Bronchial epithelial cell (primary cell): ENCODE measurements around the gene PPTC7. TPM values are rescaled to one million over a fixed set of nuclear protein-coding genes. Genes with fewer than 3 reads are reported as not detected.
"Not testable (repeated sequence)": the region's sequence is repeated elsewhere in the genome, so short reads cannot be mapped to it uniquely, and the experiment has no call there.

ENCODE experiments used
- DNase-seq: peaks from one replicate; pipeline ENCODE4 v3.0.0-alpha.2; 2010; ENCODE audit warnings: low read depth
- FAIRE-seq: peaks from 2 replicates; lab custom pipeline; 2011; peaks lifted over from hg19 to GRCh38; lab: Jason Lieb, UNC
- H3K27me3 ChIP-seq: 2 replicates; pipeline ENCODE4 v1.5.1; 2011; ENCODE audit warnings: low read length; ENCODE audit not compliant: control insufficient read depth, insufficient read depth
- H3K36me3 ChIP-seq: 2 replicates; pipeline ENCODE4 v1.5.1; 2011; ENCODE audit warnings: low read length; ENCODE audit not compliant: control insufficient read depth, insufficient read depth
- H3K4me3 ChIP-seq: 2 replicates; pipeline ENCODE4 v1.5.1; 2011; ENCODE audit warnings: mild to moderate bottlenecking, low read depth, low read length, control low read depth
- CTCF ChIP-seq: IDR thresholded peaks from 2 replicates; pipeline ENCODE4 v1.5.1; 2011; ENCODE audit warnings: mild to moderate bottlenecking, moderate library complexity, low read length, control low read depth, inconsistent platforms; ENCODE audit not compliant: insufficient read depth, severe bottlenecking
- total RNA-seq: library from RNA; depleted of rRNA; stranded (reverse); fragments of >200 nt; gene quantifications from 2 replicates; pipeline ENCODE4 v1.2.1, GENCODE V29; 2014

Gene PPTC7
- total RNA-seq, 1 donor from 2014 or later: 10.8 TPM

- Histone ChIP-seq H3K4me3 (no peak overlapping the region), H3K36me3 (no peaks in the 10 kb centered on the region), H3K27me3 (no peaks in the 10 kb centered on the region)
- TF ChIP-seq CTCF: no peak
- DNase-seq: no peak
- FAIRE-seq: no peak
Observed at GRCh38 chr12:110564471-110564991, 18.6 kb downstream of the PPTC7 start.

- DNase-seq (peak; percentile 25), FAIRE-seq (no peak)
- H3K27me3 ChIP-seq: no peaks in the 10 kb centered on the region
- H3K36me3 ChIP-seq: no peaks in the 10 kb centered on the region
- TF ChIP-seq CTCF: no peak
- no peak overlapping the region for H3K4me3 ChIP-seq
Observed at GRCh38 chr12:110563702-110564470, 19.2 kb downstream of the PPTC7 start.

- not testable (repeated sequence) for FAIRE-seq
Observed at GRCh38 chr12:110562386-110562785, 20.7 kb downstream of the PPTC7 start.

GRCh38 chr12:110561471-110562201 lies 21.5 kb downstream of the PPTC7 start:
- Histone ChIP-seq H3K27me3 (no peaks in the 10 kb centered on the region), H3K36me3 (no peaks in the 10 kb centered on the region), H3K4me3 (no peak overlapping the region)
- no peak for TF ChIP-seq CTCF
- no peak for FAIRE-seq
- DNase-seq: no peak

More at GRCh38 chr12:110562386-110562785, 20.7 kb downstream of the PPTC7 start:
- DNase-seq, H3K4me3 ChIP-seq, H3K27me3 ChIP-seq, H3K36me3 ChIP-seq: not testable (repeated sequence)

GRCh38 chr12:110560946-110561345 lies 22.2 kb downstream of the PPTC7 start:
- Histone ChIP-seq H3K27me3 (no peaks in the 10 kb centered on the region), H3K4me3 (no peak overlapping the region), H3K36me3 (no peaks in the 10 kb centered on the region)
- no peak for TF ChIP-seq CTCF
- no peak for FAIRE-seq
- DNase-seq: no peak

GRCh38 chr12:110560048-110560447 lies 23.1 kb downstream of the PPTC7 start:
- no peak for TF ChIP-seq CTCF
- H3K4me3 ChIP-seq: no peak overlapping the region
- H3K36me3 ChIP-seq: no peaks in the 10 kb centered on the region
- no peaks in the 10 kb centered on the region for H3K27me3 ChIP-seq
- FAIRE-seq (no peak), DNase-seq (no peak)

- DNase-seq, H3K27me3 ChIP-seq, H3K4me3 ChIP-seq, H3K36me3 ChIP-seq, FAIRE-seq: not testable (repeated sequence)
Observed at GRCh38 chr12:110558945-110559344, 24.2 kb downstream of the PPTC7 start.
